Activated CD4-positive, alpha-beta memory T cell treated with anti-CD3 and anti-CD28 coated beads, Interleukin-2, amount 10 ng/mL, durations not matched to agents 7 days and 5 days (primary cell): ENCODE data around the gene TMEM236. TPM values are rescaled to one million over a fixed set of nuclear protein-coding genes. Genes with fewer than 3 reads are reported as not detected.

Source experiments
- CTCF ChIA-PET: fragments of 350-600 bp; sonication (Branson Sonifier 250); formaldehyde crosslinking; loops from one replicate; lab custom pipeline; 2021; ENCODE audit warnings: antibody characterized with exemption, inconsistent platforms; lab: Charles Lee
- POLR2A ChIA-PET: fragments of 350-600 bp; sonication (Branson Sonifier 250); formaldehyde crosslinking; loops from one replicate; lab custom pipeline; 2021; ENCODE audit warnings: antibody characterized with exemption; lab: Charles Lee
- DNase-seq: peaks from one replicate; pipeline ENCODE4 v3.0.0-alpha.2; 2020
- H3K27ac Mint-ChIP-seq: one replicate; pipeline ENCODE4 v1.8.0; 2021; ENCODE audit warnings: mild to moderate bottlenecking, mixed read lengths
- H3K27me3 Mint-ChIP-seq: one replicate; pipeline ENCODE4 v1.8.0; 2021; ENCODE audit warnings: mixed read lengths
- H3K36me3 Mint-ChIP-seq: one replicate; pipeline ENCODE4 v1.8.0; 2021; ENCODE audit warnings: low read depth, mixed read lengths
- H3K4me1 Mint-ChIP-seq: one replicate; pipeline ENCODE4 v1.8.0; 2021; ENCODE audit warnings: mixed read lengths
- H3K4me3 Mint-ChIP-seq: one replicate; pipeline ENCODE4 v1.8.0; 2021; ENCODE audit warnings: mild to moderate bottlenecking, mixed read lengths
- H3K9me3 Mint-ChIP-seq: one replicate; pipeline ENCODE4 v1.8.0; 2021; ENCODE audit warnings: mixed read lengths
- total RNA-seq, 2 experiments: library from RNA; stranded (reverse); gene quantifications; one replicate each; pipeline ENCODE4 v1.2.3, GENCODE V29; 2021

Gene TMEM236
- total RNA-seq, 2 experiments from 2014 or later, result 0.08 to 0.15 TPM

DNA sequence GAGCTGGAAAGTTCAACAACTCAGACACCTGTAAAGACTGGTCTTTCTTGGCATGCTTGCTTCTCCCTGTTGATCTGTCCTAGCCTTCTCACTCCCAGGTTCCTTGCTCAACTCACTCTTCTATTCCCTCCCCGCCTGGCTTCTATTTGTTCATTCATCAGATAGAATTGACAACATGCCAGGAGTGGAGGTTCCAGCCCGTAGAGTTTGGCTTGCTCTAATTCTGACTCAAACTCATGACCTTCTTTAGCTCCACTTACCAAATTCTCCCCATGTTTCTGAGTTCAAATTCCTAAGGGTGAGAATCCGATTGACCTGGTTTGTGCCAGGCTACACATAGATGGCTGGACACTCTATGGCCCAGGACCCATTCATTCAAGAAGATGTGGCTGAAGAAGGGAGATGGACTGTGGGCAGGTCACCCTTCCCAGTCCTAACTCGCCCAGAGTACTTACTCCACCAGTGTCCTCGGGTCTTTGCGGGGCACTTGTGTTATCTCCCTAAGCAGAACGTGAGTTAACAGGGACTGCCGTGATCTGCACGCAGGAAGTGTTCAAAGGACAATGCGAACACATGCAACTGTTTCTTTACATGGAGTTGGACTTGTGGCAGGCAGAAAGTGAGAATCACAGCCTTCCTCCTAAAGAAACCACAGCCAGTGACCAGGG is 4.0 kb upstream of the TMEM236 start:
- DNase-seq, result no peak
- CTCF ChIA-PET, result interaction anchor here (0.7 kb wide), 1 partner anchor 1840 kb away, joined by 4 read pairs; no protein-coding TSS in a partner anchor
- H3K4me1 Mint-ChIP-seq, result peaks cover 17% of the 10 kb centered on the region
- H3K27ac Mint-ChIP-seq, result no peak overlapping the region
- H3K9me3 Mint-ChIP-seq, result no peaks in the 10 kb centered on the region
- no peak overlapping the region for H3K4me3 Mint-ChIP-seq
- no peaks in the 10 kb centered on the region for H3K36me3 Mint-ChIP-seq
- H3K27me3 Mint-ChIP-seq, result no peaks in the 10 kb centered on the region
- POLR2A ChIA-PET, result no interaction called here

DNA sequence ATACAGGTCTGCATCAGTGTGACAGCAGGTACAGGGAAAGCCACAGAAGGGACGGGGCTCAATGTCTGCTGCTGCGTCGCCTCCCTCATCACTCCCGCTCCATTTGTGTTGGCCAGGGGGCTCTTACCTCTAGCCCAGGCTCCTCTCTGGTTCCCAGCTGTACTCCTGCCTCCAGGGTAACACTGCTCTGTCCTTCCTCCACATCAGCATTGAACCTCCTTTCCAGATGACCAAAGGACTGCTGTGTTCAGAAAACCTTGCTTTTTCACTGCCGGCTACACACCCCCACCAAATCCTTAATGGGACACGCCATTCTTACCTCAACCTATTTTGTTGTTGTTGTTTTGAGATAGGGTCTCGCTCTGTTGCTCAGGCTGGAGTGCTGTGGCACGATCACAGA is 2.1 kb upstream of the TMEM236 start:
- H3K36me3 Mint-ChIP-seq, result no peaks in the 10 kb centered on the region
- no peaks in the 10 kb centered on the region for H3K9me3 Mint-ChIP-seq
- no peak overlapping the region for H3K4me3 Mint-ChIP-seq
- peaks cover 3% of the 10 kb centered on the region for H3K4me1 Mint-ChIP-seq
- H3K27me3 Mint-ChIP-seq, result no peaks in the 10 kb centered on the region
- H3K27ac Mint-ChIP-seq, result no peak overlapping the region
- CTCF ChIA-PET, result no interaction called here
- no peak for DNase-seq
- POLR2A ChIA-PET, result no interaction called here

DNA sequence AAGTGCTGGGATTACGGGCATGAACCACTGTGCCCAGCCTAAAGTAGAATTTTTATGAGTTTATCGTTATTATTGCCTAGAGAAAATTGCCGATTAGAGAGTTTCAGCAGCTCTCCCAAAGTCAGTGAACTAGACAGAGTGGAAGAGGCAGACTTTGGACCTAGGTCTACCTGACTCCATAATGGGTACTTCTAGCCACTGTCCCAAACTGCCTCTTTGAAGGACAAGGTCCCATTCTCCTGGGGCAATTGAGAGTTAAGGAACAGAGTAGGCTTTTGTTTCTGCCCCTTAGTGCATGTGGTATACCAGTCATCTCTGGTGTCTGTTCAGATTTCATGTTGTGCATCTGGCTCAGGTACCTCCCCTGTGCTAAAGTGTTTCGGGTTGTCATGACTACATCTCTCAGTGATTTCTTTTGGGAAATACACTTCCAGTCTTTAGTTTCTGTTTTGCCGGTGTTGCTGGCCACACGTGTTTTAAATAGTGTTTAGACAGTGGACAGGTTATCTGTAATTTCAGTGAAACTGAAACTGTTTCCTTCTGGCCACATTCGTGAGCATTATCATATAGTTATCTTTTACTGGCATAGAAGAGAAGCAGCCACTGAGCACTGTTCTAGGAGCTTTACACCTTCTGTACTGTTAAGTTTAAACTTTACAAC is 4.7 kb downstream of the TMEM236 start:
- Mint-ChIP-seq H3K4me3 (peak overlapping the region; percentile 42), H3K4me1 (peaks cover 9% of the 10 kb centered on the region), H3K9me3 (no peaks in the 10 kb centered on the region), H3K27ac (no peak overlapping the region), H3K27me3 (no peaks in the 10 kb centered on the region), H3K36me3 (no peaks in the 10 kb centered on the region)
- POLR2A ChIA-PET, result no interaction called here
- DNase-seq, result no peak
- CTCF ChIA-PET, result interaction anchor here (1.0 to 1.6 kb wide), 3 partner anchors 19 to 148 kb away, joined by 3 to 5 read pairs (median 4); partner anchors contain the start of gene HACD1

DNA sequence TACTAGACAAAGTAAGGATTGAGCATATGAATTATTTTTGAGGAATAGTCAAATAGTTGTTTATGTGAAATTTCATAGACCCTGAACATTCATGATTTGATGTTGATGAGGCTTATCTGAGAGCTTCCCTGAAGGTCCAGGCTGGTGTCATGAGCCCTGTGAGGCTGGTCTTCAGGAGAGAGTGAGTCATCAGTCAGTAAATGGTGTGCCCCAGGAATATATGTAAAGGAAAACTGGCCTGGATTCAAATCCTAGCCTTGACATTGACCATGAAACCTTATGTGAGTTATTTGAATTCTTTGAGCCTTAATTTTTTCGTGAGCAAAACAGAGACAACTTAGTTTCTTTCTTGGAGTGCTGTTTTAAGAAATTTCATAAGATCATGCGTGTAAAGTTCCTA is 6.2 kb downstream of the TMEM236 start:
- no peaks in the 10 kb centered on the region for H3K36me3 Mint-ChIP-seq
- no peak overlapping the region for H3K4me3 Mint-ChIP-seq
- H3K27ac Mint-ChIP-seq, result no peak overlapping the region
- POLR2A ChIA-PET, result no interaction called here
- peaks cover 9% of the 10 kb centered on the region for H3K4me1 Mint-ChIP-seq
- no peaks in the 10 kb centered on the region for H3K27me3 Mint-ChIP-seq
- no peak for DNase-seq
- CTCF ChIA-PET, result interaction anchor here (1.6 kb wide), 1 partner anchor 21 kb away, joined by 5 read pairs; no protein-coding TSS in a partner anchor
- no peaks in the 10 kb centered on the region for H3K9me3 Mint-ChIP-seq

DNA sequence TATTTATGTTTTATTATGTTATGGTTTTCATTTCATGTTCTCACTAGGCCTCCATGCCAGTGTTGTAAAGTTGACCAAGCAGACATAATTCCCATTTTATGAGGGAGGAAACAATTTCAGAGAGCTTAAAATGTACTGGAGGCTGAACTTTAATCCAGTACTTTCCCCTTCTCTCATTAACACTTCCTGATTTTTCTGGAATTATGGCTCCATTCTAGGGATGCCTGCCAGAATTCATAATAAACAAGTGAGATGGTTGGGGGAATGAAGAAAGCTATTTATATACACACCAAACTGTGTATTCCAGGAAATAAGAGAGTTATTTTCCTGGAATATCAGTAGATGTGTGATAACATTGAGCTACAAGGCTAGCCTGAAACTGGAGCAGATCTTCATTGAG is 6.9 kb downstream of the TMEM236 start:
- H3K4me1 Mint-ChIP-seq, result peaks cover 9% of the 10 kb centered on the region
- POLR2A ChIA-PET, result no interaction called here
- CTCF ChIA-PET, result interaction anchor here (0.5 kb wide), 1 partner anchor 149 kb away, joined by 3 read pairs; no protein-coding TSS in a partner anchor
- H3K4me3 Mint-ChIP-seq, result no peak overlapping the region
- H3K9me3 Mint-ChIP-seq, result no peaks in the 10 kb centered on the region
- peaks cover 1% of the 10 kb centered on the region for H3K27me3 Mint-ChIP-seq
- H3K36me3 Mint-ChIP-seq, result no peaks in the 10 kb centered on the region
- no peak for DNase-seq
- no peak overlapping the region for H3K27ac Mint-ChIP-seq

DNA sequence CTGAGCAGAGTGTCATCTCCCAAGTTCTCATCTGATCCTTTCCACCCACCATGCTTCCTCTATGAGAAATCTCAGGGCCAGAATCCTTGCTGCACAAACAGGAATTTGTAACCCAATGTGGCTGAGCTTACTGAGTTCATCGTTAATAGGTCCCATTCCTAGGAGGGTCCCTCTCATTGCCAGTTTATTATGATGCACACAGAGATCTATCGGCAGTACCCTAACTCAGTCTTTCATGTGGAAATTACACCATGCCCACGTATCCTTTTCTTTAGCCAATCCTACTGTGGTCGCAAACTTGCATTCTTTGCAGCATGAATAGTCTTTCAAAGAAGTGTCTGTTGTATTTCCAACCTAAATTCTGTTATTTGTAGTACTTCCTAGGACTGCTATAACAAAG is 12.1 kb downstream of the TMEM236 start:
- Mint-ChIP-seq H3K36me3 (no peaks in the 10 kb centered on the region), H3K4me3 (no peak overlapping the region), H3K9me3 (no peaks in the 10 kb centered on the region), H3K27me3 (peaks cover 4% of the 10 kb centered on the region), H3K4me1 (no peaks in the 10 kb centered on the region), H3K27ac (no peak overlapping the region)
- ChIA-PET CTCF (no interaction called here), POLR2A (no interaction called here)
- no peak for DNase-seq

DNA sequence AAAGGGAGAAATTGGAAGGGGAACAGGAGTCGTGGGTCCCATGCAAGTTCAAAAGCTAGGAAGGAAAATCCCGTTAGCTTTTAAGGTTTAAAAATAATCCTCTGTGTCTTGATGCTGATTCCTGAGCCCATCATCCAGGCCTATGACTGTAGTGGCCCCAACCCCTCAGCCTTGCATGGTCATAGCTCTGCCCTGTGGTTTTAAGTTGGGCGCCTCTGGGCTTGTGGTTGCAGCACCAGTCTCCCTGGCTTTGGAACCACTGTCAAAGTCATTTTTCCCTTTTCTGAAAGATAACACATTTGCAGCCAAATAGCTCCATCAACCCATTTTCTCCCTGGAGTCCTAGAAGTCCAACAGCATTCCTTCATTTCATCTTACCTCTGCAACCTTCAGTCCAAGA is 13.6 kb downstream of the TMEM236 start:
- CTCF ChIA-PET, result no interaction called here
- DNase-seq, result no peak
- POLR2A ChIA-PET, result no interaction called here
- H3K27me3 Mint-ChIP-seq, result peaks cover 5% of the 10 kb centered on the region
- H3K4me1 Mint-ChIP-seq, result no peaks in the 10 kb centered on the region
- H3K4me3 Mint-ChIP-seq, result no peak overlapping the region
- H3K9me3 Mint-ChIP-seq, result no peaks in the 10 kb centered on the region
- no peak overlapping the region for H3K27ac Mint-ChIP-seq
- H3K36me3 Mint-ChIP-seq, result no peaks in the 10 kb centered on the region

DNA sequence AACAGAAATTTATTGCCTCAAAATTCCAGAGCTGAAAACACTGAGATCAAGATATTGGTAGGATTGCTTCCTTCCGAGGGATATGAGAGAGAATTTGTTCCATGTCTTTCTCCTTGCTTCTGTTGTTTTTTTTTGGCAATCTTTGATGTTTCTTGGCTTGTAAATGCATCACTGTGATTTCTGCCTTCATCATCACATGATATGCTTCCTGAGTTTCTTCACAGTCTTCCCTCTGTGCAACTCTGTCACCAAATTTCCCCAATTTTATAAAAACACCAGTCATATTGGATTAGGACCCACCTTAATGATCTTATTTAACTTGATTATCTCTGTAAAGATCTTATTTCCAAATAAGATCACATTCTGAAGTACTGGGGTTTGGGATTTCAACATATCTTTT is 14.7 kb downstream of the TMEM236 start:
- no peak for DNase-seq
- H3K9me3 Mint-ChIP-seq, result no peaks in the 10 kb centered on the region
- peaks cover 5% of the 10 kb centered on the region for H3K27me3 Mint-ChIP-seq
- no peaks in the 10 kb centered on the region for H3K36me3 Mint-ChIP-seq
- no peak overlapping the region for H3K27ac Mint-ChIP-seq
- H3K4me1 Mint-ChIP-seq, result no peaks in the 10 kb centered on the region
- ChIA-PET POLR2A (no interaction called here), CTCF (no interaction called here)
- H3K4me3 Mint-ChIP-seq, result no peak overlapping the region

DNA sequence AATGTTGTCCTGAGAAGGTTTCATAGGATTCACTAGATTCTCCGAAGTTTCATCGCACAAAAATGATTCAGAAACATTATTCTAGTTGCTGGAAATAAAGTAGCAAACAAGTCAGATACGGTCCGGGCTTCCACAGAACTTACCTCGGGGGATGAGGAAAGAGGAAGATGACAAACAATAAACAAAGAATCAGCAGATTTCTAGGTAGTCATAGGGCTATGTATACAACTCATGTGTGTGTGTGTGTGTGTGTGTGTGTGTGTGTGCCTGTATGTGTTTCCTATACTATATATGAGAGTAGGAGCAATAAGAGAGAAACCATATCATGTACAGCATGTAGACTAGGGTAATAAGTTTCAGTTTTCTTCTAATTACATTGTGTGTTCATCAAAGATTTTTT is 16.5 kb downstream of the TMEM236 start:
- no peak overlapping the region for H3K27ac Mint-ChIP-seq
- H3K36me3 Mint-ChIP-seq, result no peaks in the 10 kb centered on the region

DNA sequence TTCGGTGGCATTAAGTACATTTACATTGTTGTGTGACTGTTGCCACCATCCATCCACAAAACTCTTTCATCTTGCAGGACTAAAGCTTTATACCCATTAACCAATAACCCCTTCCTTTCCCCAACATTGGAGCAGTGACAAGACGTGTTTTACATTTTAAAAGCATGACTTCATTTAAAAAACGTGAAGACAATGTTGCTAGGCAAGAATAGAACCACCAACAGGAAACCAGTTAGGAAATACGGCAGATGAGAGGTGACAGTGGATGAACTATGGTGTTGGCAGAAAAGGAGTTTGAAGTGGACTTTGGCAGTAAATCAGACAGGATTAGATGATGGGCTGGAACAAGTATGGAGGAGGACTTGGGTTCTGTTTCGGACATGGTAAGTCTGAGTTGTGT is 17.0 kb downstream of the TMEM236 start:
- POLR2A ChIA-PET, result no interaction called here
- CTCF ChIA-PET, result no interaction called here
- no peaks in the 10 kb centered on the region for H3K9me3 Mint-ChIP-seq
- no peaks in the 10 kb centered on the region for H3K36me3 Mint-ChIP-seq
- H3K27me3 Mint-ChIP-seq, result peaks cover 8% of the 10 kb centered on the region
- H3K4me3 Mint-ChIP-seq, result no peak overlapping the region
- no peak overlapping the region for H3K27ac Mint-ChIP-seq
- DNase-seq, result no peak
- no peaks in the 10 kb centered on the region for H3K4me1 Mint-ChIP-seq

More for the DNA sequence above, 16.5 kb downstream of the TMEM236 start:
- no peak overlapping the region for H3K4me3 Mint-ChIP-seq
- ChIA-PET CTCF (no interaction called here), POLR2A (no interaction called here)
- H3K4me1 Mint-ChIP-seq, result no peaks in the 10 kb centered on the region
- H3K27me3 Mint-ChIP-seq, result peaks cover 9% of the 10 kb centered on the region
- no peaks in the 10 kb centered on the region for H3K9me3 Mint-ChIP-seq
- DNase-seq, result no peak

DNA sequence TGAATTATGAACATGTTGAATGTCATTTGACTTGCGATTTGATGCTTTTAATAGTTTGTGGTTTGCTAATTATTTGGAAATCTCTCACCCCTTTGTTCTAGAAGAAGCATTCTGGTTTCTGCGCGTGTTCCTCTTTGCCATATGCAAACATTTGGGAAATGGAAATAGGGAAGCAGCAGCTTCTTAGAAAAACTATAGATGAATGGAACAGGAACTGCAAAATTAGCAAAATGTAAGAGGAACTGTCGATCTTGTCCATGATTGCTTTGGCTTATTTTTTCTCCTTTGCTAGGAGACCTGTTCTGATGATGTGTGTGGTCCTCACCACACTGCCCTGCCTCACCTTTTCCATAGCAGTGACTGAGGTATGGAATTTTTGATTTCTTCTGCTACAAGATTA is 19.0 kb downstream of the TMEM236 start:
- ChIA-PET POLR2A (no interaction called here), CTCF (no interaction called here)
- H3K36me3 Mint-ChIP-seq, result no peaks in the 10 kb centered on the region
- no peak overlapping the region for H3K4me3 Mint-ChIP-seq
- no peaks in the 10 kb centered on the region for H3K9me3 Mint-ChIP-seq
- no peaks in the 10 kb centered on the region for H3K4me1 Mint-ChIP-seq
- no peak for DNase-seq
- no peak overlapping the region for H3K27ac Mint-ChIP-seq
- peaks cover 8% of the 10 kb centered on the region for H3K27me3 Mint-ChIP-seq

DNA sequence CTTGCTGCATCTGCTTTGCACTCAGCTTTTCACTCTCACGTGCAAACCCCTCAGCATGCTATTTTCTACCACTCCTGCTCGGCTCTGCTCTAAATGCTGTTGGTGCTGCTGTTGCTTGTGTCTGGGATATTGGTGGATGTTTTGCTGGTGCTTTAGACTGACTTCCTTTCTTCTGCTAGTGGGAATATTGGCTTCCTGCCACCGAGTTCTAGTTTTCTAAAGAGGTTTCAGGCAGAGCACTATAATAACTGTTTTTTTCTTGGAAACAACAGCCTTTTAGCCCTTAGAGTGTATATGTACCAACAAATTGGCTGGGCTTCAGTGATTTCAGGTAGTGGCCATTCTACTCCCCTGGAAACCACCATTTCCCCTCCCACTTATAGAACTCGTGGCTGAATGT is 27.8 kb downstream of the TMEM236 start:
- ChIA-PET CTCF (no interaction called here), POLR2A (no interaction called here)
- no peak for DNase-seq
- Mint-ChIP-seq H3K4me1 (no peaks in the 10 kb centered on the region), H3K4me3 (no peak overlapping the region), H3K9me3 (no peaks in the 10 kb centered on the region), H3K36me3 (no peaks in the 10 kb centered on the region), H3K27ac (no peak overlapping the region), H3K27me3 (peaks cover 3% of the 10 kb centered on the region)

DNA sequence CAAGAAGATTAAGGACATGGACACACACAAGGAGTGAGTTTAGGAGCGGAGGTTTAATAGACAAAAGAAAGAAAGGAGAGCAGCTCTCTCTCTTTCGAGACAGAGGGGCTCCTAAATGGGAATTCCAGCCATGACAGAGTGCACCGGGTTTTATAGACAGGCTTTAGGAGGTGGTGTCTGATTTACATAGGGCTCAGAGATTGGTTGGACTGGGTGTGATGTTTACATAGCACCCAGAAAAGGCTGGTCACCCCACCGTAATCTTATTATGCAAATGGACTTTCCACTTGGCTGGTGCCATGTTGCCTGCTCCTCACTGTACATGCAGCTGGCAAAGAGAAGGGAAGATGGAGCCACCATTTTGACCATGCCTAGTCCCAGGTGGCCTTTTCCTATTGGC is 28.7 kb downstream of the TMEM236 start:
- Mint-ChIP-seq H3K4me1 (no peaks in the 10 kb centered on the region), H3K27ac (no peak overlapping the region), H3K36me3 (no peaks in the 10 kb centered on the region), H3K9me3 (no peaks in the 10 kb centered on the region), H3K27me3 (peaks cover 3% of the 10 kb centered on the region), H3K4me3 (no peak overlapping the region)
- CTCF ChIA-PET, result no interaction called here
- POLR2A ChIA-PET, result no interaction called here
- no peak for DNase-seq

DNA sequence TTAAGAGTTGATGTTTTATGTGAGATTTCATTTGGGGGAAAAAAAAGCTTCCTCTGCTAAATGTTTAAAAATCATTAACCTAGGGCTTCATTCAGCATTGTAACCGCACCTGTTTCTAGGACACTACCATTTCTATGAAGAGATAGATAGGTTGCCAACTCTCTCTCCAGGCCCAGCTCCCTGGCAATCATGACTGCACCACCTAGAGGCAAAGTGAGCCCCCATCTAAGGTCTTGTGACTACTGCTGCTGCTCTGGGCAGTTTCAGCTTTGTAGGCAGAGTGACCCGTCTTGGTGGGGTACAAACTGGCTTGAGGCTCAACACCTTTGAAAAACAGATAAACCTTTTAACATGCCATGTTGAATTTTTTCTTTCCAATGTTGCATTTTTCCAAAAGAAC is 29.9 kb downstream of the TMEM236 start:
- no peak overlapping the region for H3K4me3 Mint-ChIP-seq
- H3K36me3 Mint-ChIP-seq, result no peaks in the 10 kb centered on the region
- H3K27ac Mint-ChIP-seq, result no peak overlapping the region
- CTCF ChIA-PET, result interaction anchor here (0.7 kb wide), 1 partner anchor 40 kb away, joined by 4 read pairs; no protein-coding TSS in a partner anchor
- POLR2A ChIA-PET, result no interaction called here
- no peak for DNase-seq
- H3K27me3 Mint-ChIP-seq, result peaks cover 3% of the 10 kb centered on the region
- no peaks in the 10 kb centered on the region for H3K4me1 Mint-ChIP-seq
- H3K9me3 Mint-ChIP-seq, result no peaks in the 10 kb centered on the region
